Nephron (organoid): Measurements from ENCODE around the gene EIF2AK3.
"Not testable (repeated sequence)": the region's sequence is repeated elsewhere in the genome, so short reads cannot be mapped to it uniquely, and the experiment has no call there.

Source experiments
- H3K27ac Mint-ChIP-seq, 3 experiments: 2 replicates each; pipeline ENCODE4 v1.8.0; 2020; ENCODE audit warnings: mixed read lengths in 3 of 3, mild to moderate bottlenecking in 2 of 3, moderate library complexity in 1 of 3
- H3K27me3 Mint-ChIP-seq: 2 replicates; pipeline ENCODE4 v1.8.0; 2021; ENCODE audit warnings: low read depth, mild to moderate bottlenecking, moderate library complexity, mixed read lengths
- H3K36me3 Mint-ChIP-seq: 2 replicates; pipeline ENCODE4 v1.8.0; 2020; ENCODE audit warnings: low read depth, mixed read lengths
- H3K4me1 Mint-ChIP-seq: 2 replicates; pipeline ENCODE4 v1.8.0; 2020; ENCODE audit warnings: mixed read lengths
- H3K4me3 Mint-ChIP-seq, 3 experiments: 2 replicates each; pipeline ENCODE4 v1.8.0; 2020; ENCODE audit warnings: mild to moderate bottlenecking in 3 of 3, mixed read lengths in 3 of 3, moderate library complexity in 2 of 3
- H3K9me3 Mint-ChIP-seq: 2 replicates; pipeline ENCODE4 v1.8.0; 2020; ENCODE audit warnings: mixed read lengths
- TF ChIP-seq, protein P1 (sequence below), 3 experiments: fragments of 200-600 bp; sonication (generic); IDR thresholded peaks; one replicate each; pipeline ENCODE4 v1.5.0; 2021; ENCODE audit warnings: antibody characterized with exemption in 3 of 3; ENCODE audit not compliant: unreplicated experiment in 3 of 3

EIF2AK3 gene

DNA sequence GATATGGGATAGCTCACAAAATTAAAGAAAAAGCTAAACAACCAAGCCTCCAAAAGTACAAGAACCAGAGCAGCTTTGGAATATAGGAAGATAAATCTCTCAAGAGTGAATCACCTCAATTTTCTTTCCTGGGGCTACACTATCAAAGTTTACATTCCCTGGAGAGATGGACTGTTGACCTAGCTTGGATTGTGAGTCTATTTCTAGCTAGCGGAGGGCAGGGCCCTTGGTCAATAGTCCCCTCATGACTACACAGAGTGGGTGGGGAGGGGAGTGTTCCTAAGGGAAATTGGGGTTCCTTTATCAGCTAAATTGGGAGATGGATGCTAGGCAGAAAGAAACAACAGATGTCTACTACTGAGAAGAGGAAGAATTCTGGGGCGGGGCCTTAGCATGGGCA is 29.9 kb upstream of the EIF2AK3 start:
- Mint-ChIP-seq H3K4me1 (peaks cover 6% of the 10 kb centered on the region), H3K27ac (no peak overlapping the region), H3K27me3 (no peaks in the 10 kb centered on the region), H3K9me3 (no peaks in the 10 kb centered on the region), H3K4me3 (no peak overlapping the region), H3K36me3 (no peaks in the 10 kb centered on the region)
- TF ChIP-seq, protein P1, sequence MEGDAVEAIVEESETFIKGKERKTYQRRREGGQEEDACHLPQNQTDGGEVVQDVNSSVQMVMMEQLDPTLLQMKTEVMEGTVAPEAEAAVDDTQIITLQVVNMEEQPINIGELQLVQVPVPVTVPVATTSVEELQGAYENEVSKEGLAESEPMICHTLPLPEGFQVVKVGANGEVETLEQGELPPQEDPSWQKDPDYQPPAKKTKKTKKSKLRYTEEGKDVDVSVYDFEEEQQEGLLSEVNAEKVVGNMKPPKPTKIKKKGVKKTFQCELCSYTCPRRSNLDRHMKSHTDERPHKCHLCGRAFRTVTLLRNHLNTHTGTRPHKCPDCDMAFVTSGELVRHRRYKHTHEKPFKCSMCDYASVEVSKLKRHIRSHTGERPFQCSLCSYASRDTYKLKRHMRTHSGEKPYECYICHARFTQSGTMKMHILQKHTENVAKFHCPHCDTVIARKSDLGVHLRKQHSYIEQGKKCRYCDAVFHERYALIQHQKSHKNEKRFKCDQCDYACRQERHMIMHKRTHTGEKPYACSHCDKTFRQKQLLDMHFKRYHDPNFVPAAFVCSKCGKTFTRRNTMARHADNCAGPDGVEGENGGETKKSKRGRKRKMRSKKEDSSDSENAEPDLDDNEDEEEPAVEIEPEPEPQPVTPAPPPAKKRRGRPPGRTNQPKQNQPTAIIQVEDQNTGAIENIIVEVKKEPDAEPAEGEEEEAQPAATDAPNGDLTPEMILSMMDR (IDR thresholded peaks at IDR 0.05; ENCODE audit: unreplicated experiment in 3 of 3): no peak

DNA sequence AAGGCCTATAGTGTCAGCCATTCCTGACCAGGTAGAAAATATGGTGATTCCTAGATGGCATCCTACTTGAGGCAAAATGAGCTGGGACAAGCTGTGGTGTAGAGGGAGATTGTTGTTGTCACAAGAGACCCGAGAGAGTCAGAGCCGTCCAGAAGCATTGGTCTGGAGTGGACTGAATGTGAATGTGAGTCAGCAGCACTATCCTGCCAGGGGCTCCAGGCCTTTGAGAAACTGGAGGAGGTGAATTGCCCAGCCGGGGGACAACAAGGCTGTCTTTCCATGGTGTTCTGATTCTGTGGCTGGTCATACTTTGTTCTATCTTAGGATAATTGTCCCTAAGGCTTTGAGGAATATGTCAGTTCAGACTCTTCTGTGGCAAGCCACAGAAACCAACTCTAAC is 29.4 kb upstream of the EIF2AK3 start:
- H3K27me3 Mint-ChIP-seq: no peaks in the 10 kb centered on the region
- H3K9me3 Mint-ChIP-seq: no peaks in the 10 kb centered on the region
- no peak overlapping the region for H3K4me3 Mint-ChIP-seq
- TF ChIP-seq, protein P1 (IDR thresholded peaks at IDR 0.05; ENCODE audit: unreplicated experiment in 3 of 3): no peak
- H3K36me3 Mint-ChIP-seq: no peaks in the 10 kb centered on the region
- H3K4me1 Mint-ChIP-seq: peaks cover 6% of the 10 kb centered on the region
- H3K27ac Mint-ChIP-seq: no peak overlapping the region

DNA sequence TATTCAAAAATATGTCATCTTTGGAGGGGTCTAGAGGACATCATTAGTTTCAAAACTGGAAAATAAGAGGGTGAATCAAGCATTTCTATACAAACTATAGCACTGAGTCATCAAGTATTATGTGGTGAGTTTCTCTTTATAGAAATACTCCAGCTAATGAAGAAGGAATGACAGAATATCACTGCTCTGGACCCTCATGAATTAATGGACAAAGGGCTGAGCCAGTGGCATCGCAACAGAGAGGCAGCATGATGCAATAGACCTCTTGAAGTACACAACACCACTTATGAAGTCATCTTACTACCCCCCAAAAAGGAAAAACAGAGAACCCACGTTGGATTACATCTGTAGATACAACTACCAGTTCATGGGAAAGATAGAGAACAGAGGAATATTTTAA is 27.4 kb upstream of the EIF2AK3 start:
- no peaks in the 10 kb centered on the region for H3K27me3 Mint-ChIP-seq
- no peaks in the 10 kb centered on the region for H3K36me3 Mint-ChIP-seq
- peaks cover 5% of the 10 kb centered on the region for H3K4me1 Mint-ChIP-seq
- no peaks in the 10 kb centered on the region for H3K9me3 Mint-ChIP-seq
- H3K27ac Mint-ChIP-seq: no peak overlapping the region
- no peak overlapping the region for H3K4me3 Mint-ChIP-seq
- TF ChIP-seq, protein P1 (IDR thresholded peaks at IDR 0.05; ENCODE audit: unreplicated experiment in 3 of 3): no peak

DNA sequence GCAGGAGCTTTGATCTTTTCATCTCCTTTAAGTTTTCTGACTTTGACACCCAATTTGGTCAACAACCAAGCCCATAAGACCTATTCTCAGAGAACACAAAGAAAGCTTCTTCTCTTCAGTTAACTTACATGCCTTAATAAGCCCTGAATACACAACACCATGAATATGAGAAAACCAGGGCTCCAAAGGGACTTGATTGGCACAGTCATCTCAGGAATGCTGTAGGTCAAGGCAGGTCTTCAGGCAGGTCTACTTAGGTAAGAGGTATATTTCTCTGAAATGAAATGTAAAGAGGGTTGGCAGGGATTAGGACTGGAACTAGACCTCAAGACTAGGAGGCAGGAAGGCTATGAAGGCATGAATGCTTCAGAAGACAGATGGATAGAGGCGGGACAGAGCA is 24.4 kb upstream of the EIF2AK3 start:
- no peaks in the 10 kb centered on the region for H3K36me3 Mint-ChIP-seq
- no peaks in the 10 kb centered on the region for H3K4me1 Mint-ChIP-seq
- H3K27me3 Mint-ChIP-seq: no peaks in the 10 kb centered on the region
- no peak overlapping the region for H3K27ac Mint-ChIP-seq
- no peak overlapping the region for H3K4me3 Mint-ChIP-seq
- H3K9me3 Mint-ChIP-seq: no peaks in the 10 kb centered on the region
- TF ChIP-seq, protein P1 (IDR thresholded peaks at IDR 0.05; ENCODE audit: unreplicated experiment in 3 of 3): no peak

DNA sequence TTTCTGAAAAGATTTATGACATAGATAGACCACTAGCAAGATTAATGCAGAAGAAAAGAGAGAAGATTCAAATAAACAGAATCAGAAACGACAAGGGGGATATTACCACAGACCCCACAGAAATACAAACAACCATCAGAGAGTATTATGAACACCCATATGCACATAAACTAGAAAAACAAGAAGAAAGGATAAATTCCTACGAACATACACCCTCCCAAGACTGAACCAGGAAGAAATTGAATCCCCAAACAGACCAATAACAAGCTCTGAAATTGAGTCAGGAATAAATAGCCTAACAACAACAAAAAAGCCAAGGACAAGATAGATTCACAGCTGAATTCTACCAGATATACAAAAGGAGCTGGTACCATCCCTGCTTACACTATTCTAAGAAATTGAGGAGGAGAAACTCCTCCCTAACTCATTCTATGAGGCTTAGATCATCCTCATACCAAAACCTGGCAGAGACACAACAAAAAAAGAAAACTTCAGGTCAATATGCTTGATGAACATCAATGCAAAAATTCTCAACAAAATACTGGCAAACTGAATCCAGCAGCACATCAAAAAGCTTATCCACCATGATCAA is 18.1 kb upstream of the EIF2AK3 start:
- not testable (repeated sequence) for H3K36me3 Mint-ChIP-seq, H3K27me3 Mint-ChIP-seq, H3K27ac Mint-ChIP-seq, H3K4me1 Mint-ChIP-seq, H3K9me3 Mint-ChIP-seq, H3K4me3 Mint-ChIP-seq

DNA sequence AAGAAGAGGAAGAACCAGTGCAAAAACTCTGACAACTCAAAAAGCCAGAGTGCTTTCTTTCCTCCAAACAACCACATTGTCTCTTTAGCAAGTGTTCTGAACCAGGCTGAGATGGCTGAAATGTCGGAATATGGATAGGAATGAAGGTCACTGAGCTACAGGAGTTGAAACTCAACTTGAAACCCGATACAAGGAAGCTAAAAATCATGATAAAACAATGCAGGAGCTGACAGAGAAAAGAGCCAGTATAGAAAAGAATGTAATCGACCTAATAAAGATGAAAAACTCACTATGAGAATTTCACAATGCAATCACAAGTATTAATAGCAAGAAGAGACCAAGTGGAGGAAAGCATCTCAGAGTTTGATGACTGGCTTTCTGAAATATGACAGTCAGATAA is 15.0 kb upstream of the EIF2AK3 start:
- TF ChIP-seq, protein P1 (IDR thresholded peaks at IDR 0.05; ENCODE audit: unreplicated experiment in 3 of 3): no peak
- H3K9me3 Mint-ChIP-seq: no peaks in the 10 kb centered on the region
- H3K4me1 Mint-ChIP-seq: no peaks in the 10 kb centered on the region
- H3K4me3 Mint-ChIP-seq: no peak overlapping the region
- peaks cover 7% of the 10 kb centered on the region for H3K27me3 Mint-ChIP-seq
- no peaks in the 10 kb centered on the region for H3K36me3 Mint-ChIP-seq
- H3K27ac Mint-ChIP-seq: no peak overlapping the region
